ENCODE data around the gene GPR27.

Gene GPR27

GRCh38 chr3:71800023-71800422 lies 46.4 kb downstream of the GPR27 start:
- H3K27ac ChIP-seq (ENCODE audit: insufficient read depth, low read depth, low read length, poor library complexity, severe bottlenecking) = no peak overlapping the region
- H3K4me1 ChIP-seq (ENCODE audit: control insufficient read depth, insufficient read depth, low read length) = peaks cover 5% of the 10 kb centered on the region
- 19 to 60% methylated on average over 2 of the region's 3 CpGs for WGBS, 2 experiments
- no peaks in the 10 kb centered on the region for H3K36me3 ChIP-seq (ENCODE audit: control insufficient read depth, insufficient read depth, low read length)
- H3K4me3 ChIP-seq (ENCODE audit: insufficient read depth, low read depth, low read length) = no peak overlapping the region
- no peaks in the 10 kb centered on the region for H3K9me3 ChIP-seq (ENCODE audit: control insufficient read depth, low read length)
- H3K27me3 ChIP-seq (ENCODE audit: control insufficient read depth, insufficient read depth, low read length, poor library complexity, severe bottlenecking) = no peaks in the 10 kb centered on the region

GRCh38 chr3:71801986-71802385 lies 48.3 kb downstream of the GPR27 start:
- Histone ChIP-seq H3K27me3 (ENCODE audit: control insufficient read depth, insufficient read depth, low read length, poor library complexity, severe bottlenecking) (no peaks in the 10 kb centered on the region), H3K4me3 (ENCODE audit: insufficient read depth, low read depth, low read length) (no peak overlapping the region), H3K36me3 (ENCODE audit: control insufficient read depth, insufficient read depth, low read length) (no peaks in the 10 kb centered on the region), H3K9me3 (ENCODE audit: control insufficient read depth, low read length) (no peaks in the 10 kb centered on the region), H3K27ac (ENCODE audit: insufficient read depth, low read depth, low read length, poor library complexity, severe bottlenecking) (no peak overlapping the region), H3K4me1 (ENCODE audit: control insufficient read depth, insufficient read depth, low read length) (peaks cover 5% of the 10 kb centered on the region)
- 95 to 100% methylated on average over 1 to 2 of the region's 2 CpGs for WGBS, 2 experiments

DNA sequence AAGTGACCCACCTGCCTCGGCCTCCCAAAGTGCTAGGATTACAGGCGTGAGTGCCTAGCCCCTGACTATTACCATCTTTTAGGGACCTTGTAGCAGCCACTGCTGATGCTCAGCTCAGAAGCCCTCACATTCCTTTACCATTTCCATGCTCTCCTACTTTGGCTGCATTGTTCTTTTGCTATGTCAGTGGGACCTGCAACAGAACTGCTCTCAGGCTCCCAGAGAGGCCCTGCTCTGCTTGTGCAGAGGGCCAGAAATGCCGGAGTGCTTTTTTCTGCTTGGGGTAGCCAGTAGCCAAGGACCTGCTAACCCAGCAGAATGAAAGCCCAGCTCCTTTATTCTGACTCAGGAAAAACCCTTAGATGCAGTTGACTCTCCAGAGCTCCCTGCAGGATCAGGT lies 49.6 kb downstream of the GPR27 start:
- H3K27ac ChIP-seq (ENCODE audit: insufficient read depth, low read depth, low read length, poor library complexity, severe bottlenecking) = no peak overlapping the region
- H3K9me3 ChIP-seq (ENCODE audit: control insufficient read depth, low read length) = no peaks in the 10 kb centered on the region
- no peaks in the 10 kb centered on the region for H3K27me3 ChIP-seq (ENCODE audit: control insufficient read depth, insufficient read depth, low read length, poor library complexity, severe bottlenecking)
- peaks cover 5% of the 10 kb centered on the region for H3K4me1 ChIP-seq (ENCODE audit: control insufficient read depth, insufficient read depth, low read length)
- H3K36me3 ChIP-seq (ENCODE audit: control insufficient read depth, insufficient read depth, low read length) = no peaks in the 10 kb centered on the region
- H3K4me3 ChIP-seq (ENCODE audit: insufficient read depth, low read depth, low read length) = no peak overlapping the region
- 83 to 88% methylated on average over 3 of the region's 3 CpGs for WGBS, 2 experiments

DNA sequence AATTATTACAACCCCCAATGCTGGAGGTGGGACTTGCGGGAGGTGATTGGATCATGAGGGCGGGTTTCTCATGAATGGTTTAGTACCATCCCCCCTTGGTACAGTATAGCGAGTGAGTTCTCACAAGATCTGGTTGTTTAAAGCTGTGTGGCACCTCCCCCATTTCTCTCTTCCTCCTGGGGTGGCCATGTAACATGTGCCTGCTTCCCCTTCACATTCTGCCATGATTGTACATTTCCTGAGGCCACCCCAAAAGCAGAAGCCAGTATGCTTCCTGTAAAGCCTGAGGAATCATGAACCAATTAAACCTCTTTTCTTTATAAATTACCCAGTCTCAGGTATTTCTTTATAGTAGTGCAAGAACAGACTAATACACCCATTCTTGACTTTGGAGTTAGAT lies 51.5 kb downstream of the GPR27 start:
- Histone ChIP-seq H3K4me1 (ENCODE audit: control insufficient read depth, insufficient read depth, low read length) (peaks cover 5% of the 10 kb centered on the region), H3K36me3 (ENCODE audit: control insufficient read depth, insufficient read depth, low read length) (no peaks in the 10 kb centered on the region), H3K27ac (ENCODE audit: insufficient read depth, low read depth, low read length, poor library complexity, severe bottlenecking) (no peak overlapping the region), H3K27me3 (ENCODE audit: control insufficient read depth, insufficient read depth, low read length, poor library complexity, severe bottlenecking) (no peaks in the 10 kb centered on the region), H3K4me3 (ENCODE audit: insufficient read depth, low read depth, low read length) (no peak overlapping the region), H3K9me3 (ENCODE audit: control insufficient read depth, low read length) (no peaks in the 10 kb centered on the region)
- 90 to 96% methylated on average over 3 of the region's 3 CpGs for WGBS, 2 experiments

GRCh38 chr3:71805691-71806090 lies 52.0 kb downstream of the GPR27 start:
- Histone ChIP-seq H3K36me3 (ENCODE audit: control insufficient read depth, insufficient read depth, low read length) (no peaks in the 10 kb centered on the region), H3K4me1 (ENCODE audit: control insufficient read depth, insufficient read depth, low read length) (peaks cover 5% of the 10 kb centered on the region), H3K9me3 (ENCODE audit: control insufficient read depth, low read length) (no peaks in the 10 kb centered on the region), H3K27ac (ENCODE audit: insufficient read depth, low read depth, low read length, poor library complexity, severe bottlenecking) (no peak overlapping the region), H3K4me3 (ENCODE audit: insufficient read depth, low read depth, low read length) (no peak overlapping the region), H3K27me3 (ENCODE audit: control insufficient read depth, insufficient read depth, low read length, poor library complexity, severe bottlenecking) (no peaks in the 10 kb centered on the region)
- 91 to 98% methylated on average over 2 of the region's 2 CpGs for WGBS, 2 experiments
